SW 1271 (cell line): Measurements from ENCODE around the gene SEPTIN7.
A peak's percentile ranks its signal among the peaks of the same experiment; 100 is the strongest.
"Not testable (repeated sequence)": the region's sequence is repeated elsewhere in the genome, so short reads cannot be mapped to it uniquely, and the experiment has no call there.

Experiments used
- DNase-seq, 2 experiments: peaks; one replicate each; lab custom pipeline; 2025; lab: John Stamatoyannopoulos, UW

Gene SEPTIN7

GRCh38 chr7:35800718-35801391 lies at the start of gene SEPTIN7:
Gene SEPTIN7 (plus strand): TSS chr7:35801057. CDS start chr7:35801210, 153 bp downstream.
- DNase-seq, result peak; percentile 95 to 96

GRCh38 chr7:35752742-35753141 lies 48.1 kb upstream of the SEPTIN7 start:
- no peak for DNase-seq

GRCh38 chr7:35753761-35754603 lies 46.9 kb upstream of the SEPTIN7 start:
- no peak for DNase-seq

GRCh38 chr7:35754741-35755140 lies 46.1 kb upstream of the SEPTIN7 start:
- no peak for DNase-seq

- no peak for DNase-seq
These were observed 45.1 kb upstream of the SEPTIN7 start for GRCh38 chr7:35755711-35756110.

- not testable (repeated sequence) for DNase-seq
These were observed 44.4 kb upstream of the SEPTIN7 start for GRCh38 chr7:35756453-35756852.

- no peak for DNase-seq
These were observed 43.3 kb upstream of the SEPTIN7 start for GRCh38 chr7:35757574-35757973.

- DNase-seq, result no peak
These were observed 42.4 kb upstream of the SEPTIN7 start for GRCh38 chr7:35758421-35758820.

- DNase-seq, result no peak
These were observed 40.6 kb upstream of the SEPTIN7 start for GRCh38 chr7:35760143-35760745.

- DNase-seq, result no peak
These were observed 38.8 kb upstream of the SEPTIN7 start for GRCh38 chr7:35761871-35762677.

GRCh38 chr7:35762781-35763180 lies 38.1 kb upstream of the SEPTIN7 start:
- no peak for DNase-seq

GRCh38 chr7:35768346-35768745 lies 32.5 kb upstream of the SEPTIN7 start:
- DNase-seq, result no peak

GRCh38 chr7:35771776-35772175 lies 29.1 kb upstream of the SEPTIN7 start:
- DNase-seq, result no peak

- no peak for DNase-seq
These were observed 26.9 kb upstream of the SEPTIN7 start for GRCh38 chr7:35773994-35774393.

- DNase-seq, result no peak
These were observed 24.2 kb upstream of the SEPTIN7 start for GRCh38 chr7:35776686-35777085.

GRCh38 chr7:35777121-35777520 lies 23.7 kb upstream of the SEPTIN7 start:
- DNase-seq, result no peak

- no peak for DNase-seq
These were observed 20.8 kb upstream of the SEPTIN7 start for GRCh38 chr7:35780070-35780469.

- DNase-seq, result no peak
These were observed 19.6 kb upstream of the SEPTIN7 start for GRCh38 chr7:35781200-35781701.

- DNase-seq, result no peak
These were observed 18.9 kb upstream of the SEPTIN7 start for GRCh38 chr7:35781767-35782515.

GRCh38 chr7:35784332-35784731 lies 16.5 kb upstream of the SEPTIN7 start:
- no peak for DNase-seq

GRCh38 chr7:35785250-35785649 lies 15.6 kb upstream of the SEPTIN7 start:
- no peak for DNase-seq
